Stimulated activated effector memory CD8-positive, alpha-beta T cell treated with anti-CD3 and anti-CD28 coated beads, Interleukin-12 subunit alpha, Interleukin-12 subunit beta, amount 100 ng/mL, for 72 hours (primary cell): ENCODE results near the gene FOXE3.

Experiments used
- ATAC-seq: fragments of 150-1000 bp; cut with Tn5 transposase; 2 replicates; pipeline ENCODE4 v1.10.0; 2021
- DNase-seq, 2 donors: peaks; one replicate each; pipeline ENCODE4 v3.0.0; 2021 to 2022; ENCODE audit warnings: low spot score in 2 of 2
- H3K27ac Mint-ChIP-seq: one replicate; pipeline ENCODE4 v1.8.0; 2022; ENCODE audit warnings: mild to moderate bottlenecking, mixed read lengths
- H3K36me3 Mint-ChIP-seq: one replicate; pipeline ENCODE4 v1.8.0; 2022; ENCODE audit warnings: mild to moderate bottlenecking, mixed read lengths
- H3K4me1 Mint-ChIP-seq: one replicate; pipeline ENCODE4 v1.8.0; 2022; ENCODE audit warnings: mixed read lengths
- H3K4me3 Mint-ChIP-seq: one replicate; pipeline ENCODE4 v1.8.0; 2022; ENCODE audit warnings: mild to moderate bottlenecking, mixed read lengths
- H3K9me3 Mint-ChIP-seq: one replicate; pipeline ENCODE4 v1.8.0; 2022; ENCODE audit warnings: mixed read lengths

FOXE3 gene

DNA sequence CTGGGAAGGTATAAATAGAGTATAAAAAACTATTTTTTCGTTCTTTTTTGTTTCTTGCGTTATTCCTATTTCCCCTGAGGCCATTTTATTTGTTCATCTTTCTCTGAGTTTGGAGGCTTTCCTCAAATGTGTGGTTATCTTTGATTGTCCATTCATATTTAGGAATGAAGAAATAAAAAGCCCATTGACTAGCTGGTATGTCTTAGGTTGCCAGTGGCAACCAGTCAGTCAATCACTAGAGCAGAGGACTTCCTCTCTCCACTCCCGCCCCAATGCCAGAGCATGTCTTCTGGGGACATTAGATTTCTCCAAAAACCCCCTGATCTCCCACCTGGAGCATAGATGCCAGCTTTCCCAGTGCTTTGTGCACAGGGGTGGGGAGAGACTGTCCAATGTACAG lies 20.7 kb upstream of the FOXE3 start:
- Mint-ChIP-seq H3K4me3 (no peak overlapping the region), H3K9me3 (no peaks in the 10 kb centered on the region), H3K27ac (no peak overlapping the region), H3K36me3 (no peaks in the 10 kb centered on the region), H3K4me1 (no peaks in the 10 kb centered on the region)
- ATAC-seq: no peak
- no peak for DNase-seq

DNA sequence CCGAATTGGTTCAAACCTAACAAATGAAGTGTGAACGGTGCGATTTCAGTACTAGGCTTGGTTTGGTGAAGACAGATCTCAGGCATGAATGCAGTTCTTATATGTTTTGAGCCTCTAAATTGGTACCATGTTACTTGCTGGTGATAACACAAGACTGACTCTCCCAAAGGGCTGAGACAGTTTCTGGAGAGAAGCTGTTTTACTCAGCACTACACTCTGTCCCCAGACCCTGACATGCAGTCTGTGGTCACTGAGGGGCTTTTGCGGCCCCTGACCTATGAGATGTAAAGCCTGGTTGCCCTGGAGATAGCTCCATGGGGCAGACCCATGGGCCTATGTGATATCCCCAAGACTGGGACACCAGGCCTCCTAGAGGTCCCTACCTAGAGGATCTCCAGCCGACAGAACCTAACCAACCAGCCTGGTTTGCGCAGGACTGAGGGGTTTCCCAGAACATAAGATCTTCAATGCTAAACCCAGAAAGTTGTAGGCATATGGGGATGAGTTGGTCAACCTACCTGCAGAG lies 19.4 kb upstream of the FOXE3 start:
- ATAC-seq (no peak), DNase-seq (no peak)
- Mint-ChIP-seq H3K9me3 (no peaks in the 10 kb centered on the region), H3K4me1 (no peaks in the 10 kb centered on the region), H3K4me3 (no peak overlapping the region), H3K27ac (no peak overlapping the region), H3K36me3 (no peaks in the 10 kb centered on the region)

DNA sequence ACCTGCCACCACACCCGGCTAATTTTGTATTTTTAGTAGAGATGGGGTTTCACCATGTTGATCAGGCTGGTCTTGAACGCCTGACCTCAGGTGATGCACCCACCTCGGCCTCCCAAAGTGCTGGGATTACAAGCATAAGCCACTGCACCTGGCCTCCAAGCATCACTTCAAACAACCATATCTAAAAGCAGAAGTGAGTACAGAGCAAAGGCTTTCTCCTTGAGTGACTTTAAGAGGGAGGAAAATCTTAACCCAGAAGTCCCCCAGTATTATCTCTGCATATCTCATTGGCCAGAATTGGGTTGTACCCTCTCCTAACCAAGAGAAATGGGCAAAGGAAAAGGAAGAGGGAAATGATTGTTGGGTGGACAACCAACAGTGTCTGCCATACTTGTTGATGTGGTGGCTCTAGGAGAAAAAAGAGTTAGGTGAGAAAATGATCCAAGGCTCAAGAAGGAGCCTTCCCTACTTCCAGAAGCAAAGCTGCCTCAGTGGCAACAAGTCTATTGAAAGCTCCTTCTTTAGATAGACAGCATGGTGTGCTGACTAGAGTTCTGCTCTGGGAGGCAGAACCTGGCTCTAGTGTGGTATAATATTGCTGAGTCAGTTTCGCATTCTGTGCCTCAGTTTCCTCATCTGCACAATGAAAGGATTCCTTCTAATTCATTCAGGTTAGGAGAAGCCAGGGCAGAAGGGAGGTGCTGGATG lies 16.8 kb upstream of the FOXE3 start:
- no peak for ATAC-seq
- Mint-ChIP-seq H3K4me1 (no peaks in the 10 kb centered on the region), H3K4me3 (no peak overlapping the region), H3K36me3 (no peaks in the 10 kb centered on the region), H3K9me3 (no peaks in the 10 kb centered on the region), H3K27ac (no peak overlapping the region)
- no peak for DNase-seq

DNA sequence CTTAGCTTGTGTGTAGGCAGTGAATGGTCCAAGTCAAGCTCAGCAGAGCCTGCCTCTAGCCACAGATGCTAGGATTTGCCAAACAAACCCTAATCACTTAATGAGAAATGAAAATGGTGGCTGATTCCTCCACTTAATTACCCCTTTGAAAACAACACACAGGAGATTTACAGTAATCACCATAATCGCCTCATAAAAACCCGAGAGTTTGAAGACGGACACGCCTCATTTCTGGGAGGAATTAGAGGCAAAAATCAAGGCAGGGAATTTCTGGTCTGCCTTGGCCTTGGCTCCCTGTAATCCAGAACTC lies 16.3 kb upstream of the FOXE3 start:
- H3K4me3 Mint-ChIP-seq: no peak overlapping the region
- no peak for ATAC-seq
- DNase-seq: no peak
- H3K4me1 Mint-ChIP-seq: no peaks in the 10 kb centered on the region
- H3K9me3 Mint-ChIP-seq: no peaks in the 10 kb centered on the region
- H3K27ac Mint-ChIP-seq: no peak overlapping the region
- H3K36me3 Mint-ChIP-seq: no peaks in the 10 kb centered on the region

DNA sequence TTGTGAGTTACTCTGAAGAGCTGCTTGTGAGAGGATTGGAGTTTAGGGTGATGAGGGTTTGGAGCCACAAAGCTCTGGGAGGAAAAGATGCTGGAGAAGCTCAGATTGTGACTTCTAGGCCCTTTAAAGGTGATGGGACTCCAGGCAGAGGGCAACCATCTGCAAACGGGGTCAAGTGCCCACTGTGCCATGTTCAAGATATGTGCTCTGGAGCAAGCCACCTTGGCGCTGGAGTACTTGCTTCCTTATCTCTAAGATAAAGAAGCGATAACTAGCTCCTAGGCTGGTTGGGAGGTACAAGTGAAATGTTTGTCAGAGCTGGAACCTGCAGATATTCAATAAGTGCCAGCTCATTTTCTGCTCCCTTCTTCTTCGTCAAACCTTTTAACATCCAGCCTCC lies 14.3 kb upstream of the FOXE3 start:
- H3K4me3 Mint-ChIP-seq: no peak overlapping the region
- H3K4me1 Mint-ChIP-seq: no peaks in the 10 kb centered on the region
- DNase-seq: no peak
- ATAC-seq: no peak
- no peaks in the 10 kb centered on the region for H3K9me3 Mint-ChIP-seq
- no peaks in the 10 kb centered on the region for H3K36me3 Mint-ChIP-seq
- no peak overlapping the region for H3K27ac Mint-ChIP-seq

DNA sequence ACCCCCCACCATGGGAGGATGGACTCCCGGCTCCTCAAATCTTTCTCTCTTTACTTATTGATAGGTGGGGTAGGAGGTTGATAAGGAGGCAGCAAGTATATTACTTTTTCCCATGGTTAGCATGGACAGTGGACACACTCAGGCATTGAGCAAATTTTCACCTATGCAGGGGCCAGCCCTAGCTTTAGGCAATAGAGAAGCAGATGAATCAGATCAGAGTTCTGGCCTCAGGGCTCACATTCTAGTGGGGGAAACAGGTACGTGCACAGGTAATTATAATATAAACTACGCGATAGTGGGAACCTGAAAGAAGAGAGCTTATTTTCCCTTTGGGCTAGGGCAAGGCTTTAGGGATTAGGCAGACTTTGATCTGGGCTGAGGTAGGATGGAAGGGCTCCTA lies 13.5 kb upstream of the FOXE3 start:
- no peak overlapping the region for H3K27ac Mint-ChIP-seq
- H3K9me3 Mint-ChIP-seq: no peaks in the 10 kb centered on the region
- no peak overlapping the region for H3K4me3 Mint-ChIP-seq
- H3K36me3 Mint-ChIP-seq: no peaks in the 10 kb centered on the region
- no peak for DNase-seq
- H3K4me1 Mint-ChIP-seq: no peaks in the 10 kb centered on the region
- ATAC-seq: no peak

DNA sequence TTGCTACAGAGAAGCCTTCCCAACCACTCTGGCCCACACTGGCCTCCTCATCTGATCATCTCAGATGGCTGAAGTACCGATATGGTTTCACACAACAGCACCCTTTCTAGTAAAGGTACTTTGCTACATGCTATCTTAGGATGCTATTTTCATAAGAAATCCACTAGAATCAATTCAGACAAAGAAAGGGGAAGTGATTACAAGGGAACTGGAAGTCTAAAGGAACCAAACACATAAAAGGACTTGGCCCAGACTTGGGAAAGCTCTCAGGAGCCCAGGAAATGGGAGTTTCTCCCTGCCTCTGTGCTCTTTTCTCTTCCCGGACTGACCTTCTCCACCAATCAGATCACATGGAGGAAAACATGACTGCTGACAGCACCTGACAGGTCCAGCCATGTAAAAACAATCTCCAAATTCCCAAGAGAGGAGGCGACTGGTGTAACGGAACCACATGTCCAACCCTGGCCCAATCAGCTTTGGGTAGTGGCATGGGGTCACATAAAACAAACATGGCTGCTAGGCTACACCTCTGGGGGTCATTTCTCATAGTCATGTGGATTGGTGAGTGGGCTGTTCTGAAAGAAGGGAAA lies 12.7 kb upstream of the FOXE3 start:
- H3K4me1 Mint-ChIP-seq: no peaks in the 10 kb centered on the region
- no peak overlapping the region for H3K27ac Mint-ChIP-seq
- no peaks in the 10 kb centered on the region for H3K9me3 Mint-ChIP-seq
- no peak for DNase-seq
- no peaks in the 10 kb centered on the region for H3K36me3 Mint-ChIP-seq
- H3K4me3 Mint-ChIP-seq: no peak overlapping the region
- ATAC-seq: no peak

DNA sequence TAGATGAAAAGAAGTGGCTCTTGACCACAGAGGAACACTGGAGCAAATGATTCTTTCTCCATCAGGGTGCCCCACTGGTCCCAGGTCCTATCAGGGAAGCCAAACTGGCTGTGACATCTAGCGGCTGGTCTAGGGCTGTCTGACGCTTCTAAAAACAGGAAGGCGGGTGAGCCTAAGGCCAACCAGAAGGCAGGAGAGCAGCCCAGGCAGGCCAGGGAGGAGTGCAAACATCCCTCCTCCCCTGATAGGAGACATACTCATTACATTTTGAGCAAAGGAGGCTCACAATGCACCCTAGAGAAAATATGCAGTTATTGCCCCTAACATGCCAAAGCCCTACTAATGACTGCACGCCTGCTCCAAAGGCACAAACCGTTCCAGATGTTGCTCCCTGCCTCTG lies 10.4 kb upstream of the FOXE3 start:
- H3K9me3 Mint-ChIP-seq: no peaks in the 10 kb centered on the region
- DNase-seq: no peak
- no peaks in the 10 kb centered on the region for H3K4me1 Mint-ChIP-seq
- no peak overlapping the region for H3K4me3 Mint-ChIP-seq
- no peak for ATAC-seq
- no peaks in the 10 kb centered on the region for H3K36me3 Mint-ChIP-seq
- no peak overlapping the region for H3K27ac Mint-ChIP-seq

DNA sequence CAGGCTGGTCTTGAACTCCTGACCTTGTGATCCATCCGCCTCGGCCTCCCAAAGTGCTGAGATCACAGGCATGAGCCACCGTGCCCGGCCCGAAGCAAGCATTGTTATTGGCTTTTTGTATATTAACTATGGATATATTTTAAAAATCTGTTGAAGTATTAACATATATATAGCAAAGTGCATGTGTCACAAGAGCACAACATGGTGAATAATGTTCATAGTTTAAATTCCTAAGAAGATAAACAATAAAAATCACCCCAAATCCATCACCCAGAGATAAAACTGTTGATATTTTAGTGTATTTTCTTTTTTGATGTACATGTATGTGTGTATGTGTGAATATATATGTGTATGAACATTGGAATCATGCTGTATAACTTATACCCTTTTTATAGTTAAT lies 9.1 kb upstream of the FOXE3 start:
- no peak for DNase-seq
- Mint-ChIP-seq H3K27ac (no peak overlapping the region), H3K9me3 (no peaks in the 10 kb centered on the region), H3K4me3 (no peak overlapping the region), H3K4me1 (no peaks in the 10 kb centered on the region), H3K36me3 (no peaks in the 10 kb centered on the region)
- no peak for ATAC-seq

DNA sequence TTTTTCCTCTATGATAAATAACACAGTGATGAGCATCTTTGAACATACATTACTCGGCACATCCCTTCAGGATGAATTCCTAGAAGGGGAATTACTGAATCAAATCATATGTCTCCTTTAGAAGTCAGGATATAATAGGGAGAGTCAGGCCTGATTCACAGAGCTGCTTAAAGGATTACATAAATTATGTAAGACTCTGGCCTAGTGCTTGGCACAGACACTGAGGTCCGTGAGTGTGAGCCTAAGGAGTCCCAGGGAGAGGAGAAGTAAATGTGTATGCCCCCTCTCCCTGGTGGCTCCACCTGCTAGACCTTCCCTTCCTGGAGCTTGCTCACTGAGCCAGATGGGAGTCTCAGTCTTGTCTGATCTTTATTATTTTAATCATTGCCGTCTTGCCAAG lies 8.6 kb upstream of the FOXE3 start:
- no peaks in the 10 kb centered on the region for H3K4me1 Mint-ChIP-seq
- no peaks in the 10 kb centered on the region for H3K9me3 Mint-ChIP-seq
- DNase-seq (no peak), ATAC-seq (no peak)
- no peak overlapping the region for H3K4me3 Mint-ChIP-seq
- no peaks in the 10 kb centered on the region for H3K36me3 Mint-ChIP-seq
- no peak overlapping the region for H3K27ac Mint-ChIP-seq

DNA sequence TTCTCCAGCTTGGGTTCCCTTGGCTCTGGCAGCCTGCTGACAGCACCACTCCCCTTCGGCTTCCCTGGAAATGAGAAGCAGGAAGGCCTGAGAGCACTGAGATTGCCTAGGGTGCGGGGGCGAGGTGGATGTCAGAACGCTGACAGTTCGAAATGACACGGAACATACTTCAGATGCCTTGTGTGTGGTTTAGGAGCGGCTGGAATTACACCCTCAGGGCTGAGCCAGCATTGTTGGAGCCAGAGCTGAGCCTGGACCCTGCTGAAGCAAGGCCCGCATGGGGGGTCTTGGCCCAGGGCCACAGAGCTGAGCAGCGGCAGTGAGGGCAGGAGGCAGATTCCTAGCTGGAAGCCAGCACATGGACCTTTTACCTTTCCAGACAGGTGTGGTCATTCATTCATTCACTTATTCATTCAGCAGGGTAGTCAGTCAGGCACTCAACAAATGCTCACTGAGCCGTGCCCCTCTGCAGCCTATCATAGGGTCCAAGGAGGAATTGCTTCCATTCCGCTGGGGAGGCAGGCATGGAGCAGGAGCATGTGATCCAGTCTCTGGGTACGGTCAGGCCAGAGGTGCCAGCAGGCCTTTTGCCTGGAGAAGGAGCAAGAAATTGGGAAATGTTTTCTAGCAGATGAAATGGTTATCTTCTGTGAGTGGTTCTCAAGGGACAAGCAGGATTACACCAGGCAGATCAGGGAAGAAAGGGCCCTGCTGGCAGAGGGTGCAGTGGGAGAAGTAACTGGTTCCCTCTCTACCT lies 6.6 kb upstream of the FOXE3 start:
- DNase-seq (no peak), ATAC-seq (no peak)
- H3K4me3 Mint-ChIP-seq: no peak overlapping the region
- H3K4me1 Mint-ChIP-seq: no peaks in the 10 kb centered on the region
- no peak overlapping the region for H3K27ac Mint-ChIP-seq
- H3K9me3 Mint-ChIP-seq: no peaks in the 10 kb centered on the region
- H3K36me3 Mint-ChIP-seq: no peaks in the 10 kb centered on the region

DNA sequence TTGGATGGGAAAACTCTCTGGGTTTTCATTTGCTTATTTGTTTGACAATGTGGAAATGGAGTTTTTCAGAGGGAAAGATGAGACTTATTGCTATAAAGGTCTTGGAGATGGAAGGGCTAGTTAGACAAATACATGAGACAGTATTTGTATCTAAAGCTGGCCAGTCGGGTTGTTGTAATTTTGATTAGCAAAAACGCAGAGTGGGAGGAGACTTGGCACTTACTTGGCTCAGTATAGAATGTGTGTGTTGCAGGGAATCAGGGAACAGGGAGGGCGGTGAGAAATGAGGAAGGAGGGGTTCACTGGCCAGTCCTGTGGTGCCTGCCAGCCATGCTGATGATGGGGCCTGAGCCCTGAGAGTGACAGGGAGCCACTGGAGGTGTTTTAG lies 6.0 kb upstream of the FOXE3 start:
- no peak for ATAC-seq
- H3K9me3 Mint-ChIP-seq: no peaks in the 10 kb centered on the region
- H3K36me3 Mint-ChIP-seq: no peaks in the 10 kb centered on the region
- no peak overlapping the region for H3K4me3 Mint-ChIP-seq
- no peaks in the 10 kb centered on the region for H3K4me1 Mint-ChIP-seq
- no peak overlapping the region for H3K27ac Mint-ChIP-seq
- DNase-seq: no peak

DNA sequence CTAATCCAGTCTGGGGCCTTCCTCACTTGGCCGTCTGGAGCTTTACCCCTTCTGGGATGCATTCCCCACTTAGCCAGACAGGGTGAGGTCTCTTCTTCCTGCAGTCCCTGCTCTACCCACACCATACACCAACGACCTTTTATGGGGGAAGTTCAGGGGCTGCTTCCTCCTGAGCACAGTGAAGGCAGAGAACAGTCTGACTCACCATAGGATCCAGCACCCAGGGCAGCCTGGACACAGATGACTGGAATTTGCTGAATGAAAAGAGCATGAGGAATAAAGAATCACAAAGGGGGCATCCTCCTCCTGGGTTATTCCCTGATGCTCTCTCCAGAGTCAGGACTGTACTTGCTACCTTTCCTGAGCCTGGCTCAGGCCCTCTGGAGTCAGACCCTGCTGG lies 4.6 kb upstream of the FOXE3 start:
- DNase-seq (no peak), ATAC-seq (no peak)
- Mint-ChIP-seq H3K27ac (no peak overlapping the region), H3K4me3 (no peak overlapping the region), H3K36me3 (no peaks in the 10 kb centered on the region), H3K4me1 (no peaks in the 10 kb centered on the region), H3K9me3 (no peaks in the 10 kb centered on the region)

DNA sequence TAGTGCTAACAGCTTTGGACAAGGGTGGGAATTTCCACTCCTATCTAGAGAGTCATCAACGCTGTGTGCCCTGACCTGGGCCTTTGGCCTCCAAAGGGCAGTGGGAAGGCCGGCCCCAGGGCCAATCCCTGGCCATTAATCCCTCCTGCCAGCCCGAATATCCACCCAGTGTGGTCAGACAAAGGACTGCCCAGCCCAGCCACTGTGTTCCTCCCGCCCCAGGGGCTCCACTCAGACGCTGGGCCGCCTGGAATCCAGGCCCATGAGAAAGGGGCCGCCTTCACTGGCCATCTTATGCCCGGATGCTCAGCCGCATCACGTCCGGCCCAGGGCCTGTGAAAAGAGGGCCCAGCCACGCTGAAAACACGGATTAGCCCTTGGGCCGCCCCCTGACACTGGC lies 3.6 kb upstream of the FOXE3 start:
- Mint-ChIP-seq H3K4me1 (peaks cover 4% of the 10 kb centered on the region), H3K4me3 (no peak overlapping the region), H3K36me3 (no peaks in the 10 kb centered on the region), H3K9me3 (no peaks in the 10 kb centered on the region), H3K27ac (no peak overlapping the region)
- DNase-seq: no peak
- no peak for ATAC-seq

DNA sequence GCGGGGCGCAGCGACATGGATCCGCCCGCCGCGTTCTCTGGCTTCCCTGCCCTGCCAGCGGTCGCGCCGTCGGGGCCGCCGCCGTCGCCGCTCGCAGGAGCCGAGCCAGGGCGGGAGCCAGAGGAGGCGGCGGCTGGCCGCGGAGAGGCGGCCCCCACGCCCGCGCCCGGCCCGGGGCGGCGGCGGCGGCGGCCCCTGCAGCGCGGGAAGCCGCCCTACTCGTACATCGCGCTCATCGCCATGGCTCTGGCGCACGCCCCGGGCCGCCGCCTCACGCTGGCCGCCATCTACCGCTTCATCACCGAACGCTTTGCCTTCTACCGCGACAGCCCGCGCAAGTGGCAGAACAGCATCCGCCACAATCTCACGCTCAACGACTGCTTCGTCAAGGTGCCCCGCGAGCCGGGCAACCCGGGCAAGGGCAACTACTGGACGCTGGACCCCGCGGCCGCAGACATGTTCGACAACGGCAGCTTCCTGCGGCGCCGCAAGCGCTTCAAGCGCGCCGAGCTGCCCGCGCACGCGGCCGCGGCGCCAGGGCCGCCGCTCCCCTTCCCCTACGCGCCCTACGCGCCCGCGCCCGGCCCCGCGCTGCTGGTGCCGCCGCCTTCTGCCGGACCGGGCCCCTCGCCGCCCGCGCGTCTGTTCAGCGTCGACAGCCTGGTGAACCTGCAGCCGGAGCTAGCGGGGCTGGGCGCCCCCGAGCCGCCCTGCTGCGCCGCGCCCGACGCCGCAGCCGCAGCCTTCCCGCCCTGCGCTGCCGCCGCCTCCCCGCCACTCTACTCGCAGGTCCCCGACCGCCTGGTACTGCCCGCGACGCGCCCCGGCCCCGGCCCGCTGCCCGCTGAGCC lies 459 bp downstream of the FOXE3 start:
- ATAC-seq (peak; percentile 57), DNase-seq (no peak)
- H3K27ac Mint-ChIP-seq: no peak overlapping the region
- peak overlapping the region; percentile 64 for H3K4me3 Mint-ChIP-seq
- H3K36me3 Mint-ChIP-seq: no peaks in the 10 kb centered on the region
- peaks cover 7% of the 10 kb centered on the region for H3K4me1 Mint-ChIP-seq
- no peaks in the 10 kb centered on the region for H3K9me3 Mint-ChIP-seq
